ENCODE measurements around the gene ZNF428.

ZNF428 gene

GRCh38 chr19:43575156-43575950, 44.1 kb downstream of the ZNF428 start, which contains the start of the genes PINLYP and XRCC1:
PINLYP (plus strand) TSS chr19:43575801; CDS start chr19:43577192, 1,391 bp downstream.
XRCC1 (minus strand) TSS chr19:43575527; CDS start chr19:43575458, 69 bp downstream.
- TF ChIP-seq EZH2phosphoT487 (IDR thresholded peaks at IDR 0.05; ENCODE audit: borderline replicate concordance, low read length) (no peak), CTCF (IDR thresholded peaks at IDR 0.05; ENCODE audit: low read depth, low read length, poor library complexity, severe bottlenecking) (no peak)
- H3K9me2 ChIP-seq (replicated peaks; ENCODE audit: control insufficient read depth, low read length): no peaks in the 10 kb centered on the region

GRCh38 chr19:43574424-43575155, 44.8 kb downstream of the ZNF428 start:
- peak overlapping the region; percentile 88 for H3K4me3 ChIP-seq (ENCODE audit: low read length)
- H3K9me3 ChIP-seq (ENCODE audit: control insufficient read depth, insufficient read depth, low read length): no peaks in the 10 kb centered on the region
- peaks cover 35% of the 10 kb centered on the region for H3K79me2 ChIP-seq (ENCODE audit: control insufficient read depth, low read length)
- no peaks in the 10 kb centered on the region for H3K9me2 ChIP-seq (replicated peaks; ENCODE audit: control insufficient read depth, low read length)
- H3K4me1 ChIP-seq (ENCODE audit: control insufficient read depth, low read length): peaks cover 14% of the 10 kb centered on the region
- peak overlapping the region; percentile 22 for H3K27ac ChIP-seq (ENCODE audit: low read depth, low read length)
- no peaks in the 10 kb centered on the region for H4K20me1 ChIP-seq (ENCODE audit: control insufficient read depth, insufficient read depth, low read depth, low read length)
- H3K27me3 ChIP-seq (ENCODE audit: control insufficient read depth, low read length): peaks cover 8% of the 10 kb centered on the region; the same call in 1 of the 2 replicates
- peak overlapping the region; percentile 88 for H3K4me2 ChIP-seq (ENCODE audit: low read length)
- H3K36me3 ChIP-seq (ENCODE audit: control insufficient read depth, low read length): peaks cover 17% of the 10 kb centered on the region
- no peaks in the 10 kb centered on the region for H3F3A ChIP-seq (ENCODE audit: control insufficient read depth, insufficient read depth)
- TF ChIP-seq EZH2phosphoT487 (IDR thresholded peaks at IDR 0.05; ENCODE audit: borderline replicate concordance, low read length): no peak
- TF ChIP-seq CTCF (IDR thresholded peaks at IDR 0.05; ENCODE audit: low read depth, low read length, poor library complexity, severe bottlenecking): no peak

More at GRCh38 chr19:43575156-43575950, 44.1 kb downstream of the ZNF428 start, which contains the start of the genes PINLYP and XRCC1:
- Histone ChIP-seq H4K20me1 (ENCODE audit: control insufficient read depth, insufficient read depth, low read depth, low read length) (no peaks in the 10 kb centered on the region), H3K4me2 (ENCODE audit: low read length) (peak within 1 kb of the TSS; percentile 88), H3K4me3 (ENCODE audit: low read length) (peak within 1 kb of the TSS; percentile 88), H3K4me1 (ENCODE audit: control insufficient read depth, low read length) (peaks cover 16% of the 10 kb centered on the region), H3K27me3 (ENCODE audit: control insufficient read depth, low read length) (peaks cover 8% of the 10 kb centered on the region; the same call in 1 of the 2 replicates), H3K27ac (ENCODE audit: low read depth, low read length) (peak within 1 kb of the TSS; percentile 22), H3K9me3 (ENCODE audit: control insufficient read depth, insufficient read depth, low read length) (no peaks in the 10 kb centered on the region), H3K36me3 (ENCODE audit: control insufficient read depth, low read length) (peaks cover 17% of the 10 kb centered on the region), H3K79me2 (ENCODE audit: control insufficient read depth, low read length) (peaks cover 27% of the 10 kb centered on the region), H3F3A (ENCODE audit: control insufficient read depth, insufficient read depth) (no peaks in the 10 kb centered on the region)

- Histone ChIP-seq H3F3A (ENCODE audit: control insufficient read depth, insufficient read depth) (no peaks in the 10 kb centered on the region), H4K20me1 (ENCODE audit: control insufficient read depth, insufficient read depth, low read depth, low read length) (no peaks in the 10 kb centered on the region), H3K27ac (ENCODE audit: low read depth, low read length) (no peak overlapping the region), H3K79me2 (ENCODE audit: control insufficient read depth, low read length) (peaks cover 36% of the 10 kb centered on the region), H3K9me3 (ENCODE audit: control insufficient read depth, insufficient read depth, low read length) (no peaks in the 10 kb centered on the region), H3K36me3 (ENCODE audit: control insufficient read depth, low read length) (peaks cover 17% of the 10 kb centered on the region), H3K4me3 (ENCODE audit: low read length) (no peak overlapping the region), H3K4me1 (ENCODE audit: control insufficient read depth, low read length) (peaks cover 14% of the 10 kb centered on the region), H3K4me2 (ENCODE audit: low read length) (no peak overlapping the region), H3K27me3 (ENCODE audit: control insufficient read depth, low read length) (no peaks in the 10 kb centered on the region), H3K9me2 (replicated peaks; ENCODE audit: control insufficient read depth, low read length) (no peaks in the 10 kb centered on the region)
- TF ChIP-seq EZH2phosphoT487 (IDR thresholded peaks at IDR 0.05; ENCODE audit: borderline replicate concordance, low read length) (no peak), CTCF (IDR thresholded peaks at IDR 0.05; ENCODE audit: low read depth, low read length, poor library complexity, severe bottlenecking) (no peak)
Measured at GRCh38 chr19:43572171-43572588, 47.2 kb downstream of the ZNF428 start.
